ENCODE data around the gene CLTC.

DNA sequence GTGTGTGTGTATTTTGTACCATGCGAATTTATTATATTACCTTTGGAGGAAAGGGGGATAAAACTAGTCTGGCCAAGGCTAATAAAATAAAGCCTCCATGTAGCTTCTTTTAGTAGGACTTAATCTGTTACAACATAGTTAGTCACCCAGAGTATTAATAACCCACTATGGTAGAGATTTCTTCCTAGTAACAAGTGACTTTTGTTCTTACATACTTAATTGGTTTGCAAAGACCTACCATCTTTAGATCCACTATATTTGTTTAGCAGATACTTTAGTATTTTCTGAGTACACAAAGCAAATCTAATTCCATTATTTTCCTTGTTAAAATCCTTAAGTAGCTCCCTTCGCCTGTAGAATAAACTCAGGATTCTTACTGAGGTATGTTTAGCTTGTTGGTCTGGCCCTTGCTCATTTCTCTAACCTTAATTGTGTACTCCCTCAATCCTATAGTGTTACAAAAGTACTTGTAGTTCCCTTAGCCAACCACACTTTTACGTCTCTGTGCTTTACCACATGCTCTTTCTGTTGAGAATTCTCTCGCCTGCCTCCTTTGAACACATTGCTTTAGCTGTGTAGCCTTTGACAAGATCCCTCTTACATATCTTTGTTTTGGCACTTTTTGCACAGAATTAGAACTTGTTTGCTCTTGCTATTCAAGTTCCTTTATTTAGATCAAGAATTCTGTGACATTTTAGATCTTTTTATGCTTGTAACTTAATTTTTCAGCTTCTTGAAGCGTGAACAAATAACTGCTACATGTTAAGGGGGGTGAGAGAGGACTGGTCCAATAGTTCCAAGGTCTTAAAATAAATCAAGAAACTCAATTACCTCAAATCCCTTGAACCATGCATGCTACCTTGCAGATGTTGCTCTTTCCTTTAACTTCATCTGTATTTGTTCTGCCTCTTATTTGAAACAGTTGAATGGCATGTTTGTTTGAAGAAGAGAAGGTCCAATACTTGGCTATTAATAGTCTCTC, 23.8 kb downstream of the CLTC start:
- no peak for TF ChIP-seq E2F6 (IDR thresholded peaks at IDR 0.05)
- no peak for TF ChIP-seq SIN3A (conservative IDR thresholded peaks at IDR 0.05 in 1 of 2, IDR thresholded peaks at IDR 0.05 in 1 of 2; ENCODE audit: low read depth in 1 of 2, low read length in 2 of 2)
- TF ChIP-seq, protein P1, sequence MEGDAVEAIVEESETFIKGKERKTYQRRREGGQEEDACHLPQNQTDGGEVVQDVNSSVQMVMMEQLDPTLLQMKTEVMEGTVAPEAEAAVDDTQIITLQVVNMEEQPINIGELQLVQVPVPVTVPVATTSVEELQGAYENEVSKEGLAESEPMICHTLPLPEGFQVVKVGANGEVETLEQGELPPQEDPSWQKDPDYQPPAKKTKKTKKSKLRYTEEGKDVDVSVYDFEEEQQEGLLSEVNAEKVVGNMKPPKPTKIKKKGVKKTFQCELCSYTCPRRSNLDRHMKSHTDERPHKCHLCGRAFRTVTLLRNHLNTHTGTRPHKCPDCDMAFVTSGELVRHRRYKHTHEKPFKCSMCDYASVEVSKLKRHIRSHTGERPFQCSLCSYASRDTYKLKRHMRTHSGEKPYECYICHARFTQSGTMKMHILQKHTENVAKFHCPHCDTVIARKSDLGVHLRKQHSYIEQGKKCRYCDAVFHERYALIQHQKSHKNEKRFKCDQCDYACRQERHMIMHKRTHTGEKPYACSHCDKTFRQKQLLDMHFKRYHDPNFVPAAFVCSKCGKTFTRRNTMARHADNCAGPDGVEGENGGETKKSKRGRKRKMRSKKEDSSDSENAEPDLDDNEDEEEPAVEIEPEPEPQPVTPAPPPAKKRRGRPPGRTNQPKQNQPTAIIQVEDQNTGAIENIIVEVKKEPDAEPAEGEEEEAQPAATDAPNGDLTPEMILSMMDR (IDR thresholded peaks at IDR 0.05; ENCODE audit: control extremely low read depth in 1 of 3, insufficient read depth in 1 of 3, low read depth in 1 of 3, low read length in 3 of 3) = no peak
- TF ChIP-seq EZH2 (IDR thresholded peaks at IDR 0.05; ENCODE audit: low read depth, low read length, severe bottlenecking) = no peak
- no peak for TF ChIP-seq EP300 (IDR thresholded peaks at IDR 0.05; ENCODE audit: borderline replicate concordance in 1 of 2, low read depth in 2 of 2, low read length in 2 of 2)
- TF ChIP-seq GABPA (IDR thresholded peaks at IDR 0.05; ENCODE audit: borderline replicate concordance, insufficient read depth, low read length) = no peak
- no peak for TF ChIP-seq RAD21 (IDR thresholded peaks at IDR 0.05 in 1 of 2, conservative IDR thresholded peaks at IDR 0.05 in 1 of 2; ENCODE audit: low read depth in 2 of 2, low read length in 2 of 2)
- TF ChIP-seq POLR2A (IDR thresholded peaks at IDR 0.05; ENCODE audit: control extremely low read depth in 1 of 2, low read depth in 2 of 2, low read length in 2 of 2) = no peak
- TF ChIP-seq, protein P2, sequence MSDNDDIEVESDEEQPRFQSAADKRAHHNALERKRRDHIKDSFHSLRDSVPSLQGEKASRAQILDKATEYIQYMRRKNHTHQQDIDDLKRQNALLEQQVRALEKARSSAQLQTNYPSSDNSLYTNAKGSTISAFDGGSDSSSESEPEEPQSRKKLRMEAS (IDR thresholded peaks at IDR 0.05) = no peak
- no peak for TF ChIP-seq KDM1A (IDR thresholded peaks at IDR 0.05; ENCODE audit: borderline replicate concordance, low read length)
- no peak for TF ChIP-seq NANOG (IDR thresholded peaks at IDR 0.05; ENCODE audit: insufficient read depth, low read depth, low read length, poor library complexity, severe bottlenecking)
- no peak for TF ChIP-seq POLR2AphosphoS5 (IDR thresholded peaks at IDR 0.05; ENCODE audit: low read depth, low read length)
- no peak for TF ChIP-seq MAFK (IDR thresholded peaks at IDR 0.05; ENCODE audit: low read depth, low read length)
- TF ChIP-seq CHD1 (IDR thresholded peaks at IDR 0.05; ENCODE audit: low read depth, low read length) = no peak

Measured in H1 (cell line).